Activated T-helper 17 cell treated with anti-CD3 and anti-CD28 coated beads, Interleukin-2, amount 50 U/mL, for 72 hours (primary cell): Measurements from ENCODE around the gene TMEM132C. TPM values are rescaled to one million over a fixed set of nuclear protein-coding genes. Genes with fewer than 3 reads are reported as not detected.

Source experiments
- ATAC-seq: fragments of 150-1000 bp; cut with Tn5 transposase; replicated peaks from 2 replicates; pipeline ENCODE4 v1.10.0; 2021; ENCODE audit warnings: mild to moderate bottlenecking, moderate library complexity
- H3K27ac Mint-ChIP-seq: one replicate; pipeline ENCODE4 v1.8.0; 2022; ENCODE audit warnings: mixed read lengths
- H3K27me3 Mint-ChIP-seq: one replicate; pipeline ENCODE4 v1.8.0; 2022; ENCODE audit warnings: mixed read lengths
- H3K36me3 Mint-ChIP-seq: one replicate; pipeline ENCODE4 v1.8.0; 2022; ENCODE audit warnings: low read depth, mild to moderate bottlenecking, mixed read lengths
- H3K4me1 Mint-ChIP-seq: one replicate; pipeline ENCODE4 v1.8.0; 2022; ENCODE audit warnings: mixed read lengths
- H3K4me3 Mint-ChIP-seq: one replicate; pipeline ENCODE4 v1.8.0; 2022; ENCODE audit warnings: mild to moderate bottlenecking, mixed read lengths
- H3K9me3 Mint-ChIP-seq: one replicate; pipeline ENCODE4 v1.8.0; 2022; ENCODE audit warnings: mixed read lengths
- total RNA-seq, 2 donors: library from RNA; stranded (reverse); gene quantifications; one replicate each; pipeline ENCODE4 v1.2.3, GENCODE V29; 2022

The TMEM132C gene
- total RNA-seq, 2 donors from 2014 or later: not detected

DNA sequence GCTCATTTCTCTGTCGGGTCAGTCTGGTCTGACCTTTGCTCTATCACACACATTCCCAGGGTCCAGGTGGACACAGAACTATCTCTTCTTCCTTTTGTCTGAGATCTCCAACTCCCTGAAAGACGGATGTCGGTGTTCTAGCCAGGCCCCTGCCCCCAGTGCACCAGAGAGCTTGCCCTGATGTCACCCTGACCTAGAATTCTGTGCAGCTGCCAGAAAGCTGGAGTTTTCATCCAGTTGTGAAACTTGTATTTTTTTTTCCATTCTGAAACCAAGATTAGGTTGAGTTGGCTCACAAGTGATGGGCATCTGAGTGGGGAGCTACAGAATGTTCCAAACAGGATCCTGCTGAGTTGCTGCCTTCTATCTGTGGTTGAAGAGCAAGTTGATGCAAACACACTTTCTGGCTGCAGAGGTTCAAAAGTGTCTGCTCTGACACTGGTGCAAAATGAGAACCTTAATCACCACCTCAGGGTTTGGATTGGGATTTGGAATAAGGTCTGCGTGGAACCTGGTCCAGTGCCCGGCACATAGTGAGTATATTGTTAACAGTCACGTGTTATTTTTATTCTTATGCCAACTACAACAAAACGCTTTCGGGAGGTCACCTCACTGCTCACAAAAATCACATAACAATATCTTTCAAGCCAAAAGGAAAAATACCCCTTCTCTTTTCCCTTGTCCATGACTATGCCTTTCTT is 345.3 kb downstream of the TMEM132C start:
- H3K9me3 Mint-ChIP-seq: peaks cover 3% of the 10 kb centered on the region
- no peak for ATAC-seq
- H3K27me3 Mint-ChIP-seq: peaks cover 5% of the 10 kb centered on the region
- no peak overlapping the region for H3K27ac Mint-ChIP-seq
- no peak overlapping the region for H3K4me3 Mint-ChIP-seq
- no peaks in the 10 kb centered on the region for H3K36me3 Mint-ChIP-seq
- H3K4me1 Mint-ChIP-seq: no peaks in the 10 kb centered on the region

DNA sequence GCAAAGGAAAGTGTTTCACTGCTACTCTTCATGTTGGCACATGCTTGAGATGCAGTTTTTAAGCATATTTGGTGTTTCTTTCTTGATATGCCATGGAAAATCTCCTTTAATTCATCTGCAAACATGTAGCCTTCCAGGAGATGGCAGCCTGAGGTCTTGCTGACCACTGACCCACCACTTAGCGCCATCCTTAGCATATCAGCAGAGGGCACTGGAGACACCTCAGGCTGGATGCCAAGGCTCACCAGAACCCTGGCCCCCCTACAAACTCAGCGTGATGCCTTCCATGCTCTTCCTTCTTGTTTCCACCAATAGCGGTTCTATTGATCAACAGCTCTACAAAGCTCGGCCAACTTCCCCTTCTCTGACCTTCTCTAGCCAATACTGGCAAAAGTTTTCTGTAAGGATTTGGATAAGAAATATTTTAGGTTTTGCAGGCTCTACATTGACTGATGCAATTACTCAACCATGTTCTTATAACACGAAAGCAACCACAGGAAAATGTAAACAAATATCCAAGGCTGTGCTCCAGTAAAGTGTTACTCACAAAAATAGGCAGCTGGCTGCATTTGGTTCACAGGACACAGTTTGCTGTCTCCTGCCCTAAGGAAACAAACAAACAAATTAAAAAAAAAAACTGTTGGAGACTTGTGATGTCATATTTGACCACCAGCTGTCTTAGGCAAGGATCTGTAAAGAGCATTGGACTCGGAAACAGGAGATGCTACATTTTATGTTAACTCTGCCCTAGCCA is 347.0 kb downstream of the TMEM132C start:
- Mint-ChIP-seq H3K27me3 (peaks cover 9% of the 10 kb centered on the region), H3K4me1 (no peaks in the 10 kb centered on the region), H3K27ac (no peak overlapping the region), H3K4me3 (no peak overlapping the region), H3K36me3 (no peaks in the 10 kb centered on the region), H3K9me3 (peaks cover 7% of the 10 kb centered on the region)
- no peak for ATAC-seq

DNA sequence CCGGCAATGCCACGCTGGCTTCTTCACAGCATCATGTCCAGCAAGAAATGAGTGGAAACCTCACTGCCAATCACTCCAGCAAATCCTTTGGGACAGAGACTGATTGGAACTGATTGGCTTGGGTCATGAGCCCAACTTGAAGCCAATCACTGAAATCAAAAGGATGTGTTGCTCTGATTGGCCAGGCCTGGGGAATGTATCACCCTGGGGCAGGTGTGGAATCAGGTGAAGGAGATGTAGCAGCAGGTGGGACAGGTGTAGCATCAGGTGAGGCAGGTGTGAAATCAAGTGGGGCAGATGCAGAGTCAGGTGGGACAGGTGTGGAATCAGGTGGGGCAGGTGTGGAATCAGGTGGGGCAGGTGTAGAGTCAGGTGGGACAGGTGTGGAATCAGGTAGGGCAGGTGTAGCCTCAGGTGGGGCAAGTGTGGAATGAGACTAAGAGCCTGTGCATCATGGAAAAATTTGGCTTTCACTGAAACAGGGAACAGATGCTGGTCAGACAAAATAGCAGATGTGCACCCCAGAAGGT is 350.4 kb downstream of the TMEM132C start:
- Mint-ChIP-seq H3K27me3 (peaks cover 9% of the 10 kb centered on the region), H3K27ac (no peak overlapping the region), H3K4me3 (no peak overlapping the region), H3K4me1 (no peaks in the 10 kb centered on the region), H3K9me3 (peaks cover 4% of the 10 kb centered on the region), H3K36me3 (no peaks in the 10 kb centered on the region)
- no peak for ATAC-seq

DNA sequence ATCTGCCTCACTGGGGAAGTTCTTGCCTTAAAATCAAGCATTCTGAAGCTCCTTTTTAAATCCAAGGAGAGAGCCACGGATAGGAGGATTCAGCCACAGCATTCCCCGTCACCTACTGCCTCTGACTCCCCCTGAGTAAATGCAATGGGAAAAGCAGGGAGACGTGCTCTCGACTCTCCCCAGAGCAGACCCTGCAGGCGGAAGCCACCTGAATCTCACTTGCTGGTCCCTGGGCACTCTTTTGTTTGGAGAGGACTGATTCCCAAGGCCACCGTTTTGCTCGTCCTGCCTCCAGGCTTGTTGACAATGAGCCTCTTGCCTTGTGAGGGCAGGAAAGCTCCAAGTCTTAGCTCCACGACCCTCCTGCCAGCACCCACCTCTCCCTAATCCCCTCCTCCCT is 352.3 kb downstream of the TMEM132C start:
- Mint-ChIP-seq H3K27me3 (peaks cover 5% of the 10 kb centered on the region), H3K27ac (no peak overlapping the region), H3K4me1 (no peaks in the 10 kb centered on the region), H3K9me3 (peaks cover 4% of the 10 kb centered on the region), H3K36me3 (no peaks in the 10 kb centered on the region), H3K4me3 (no peak overlapping the region)
- no peak for ATAC-seq

DNA sequence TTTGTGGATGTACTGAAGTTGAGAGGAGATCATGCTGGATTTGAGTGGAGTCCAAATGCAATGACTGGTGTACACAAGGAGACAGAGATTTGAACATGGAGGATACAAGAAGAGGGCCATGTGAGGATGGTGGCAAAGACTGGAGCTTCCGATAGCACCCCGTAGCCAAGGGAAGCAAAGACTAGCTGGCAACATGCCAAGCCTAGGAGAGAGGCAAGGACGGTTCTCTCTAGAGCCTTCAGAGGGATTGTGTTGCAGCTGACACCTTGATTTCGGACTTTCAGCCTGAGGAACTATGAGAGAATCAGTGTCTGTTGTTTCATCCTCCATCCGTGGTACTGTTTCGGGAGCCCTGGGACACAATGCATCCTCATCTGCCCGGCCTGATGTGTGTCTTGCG is 354.3 kb downstream of the TMEM132C start:
- Mint-ChIP-seq H3K4me1 (no peaks in the 10 kb centered on the region), H3K9me3 (peaks cover 4% of the 10 kb centered on the region), H3K4me3 (no peak overlapping the region)

DNA sequence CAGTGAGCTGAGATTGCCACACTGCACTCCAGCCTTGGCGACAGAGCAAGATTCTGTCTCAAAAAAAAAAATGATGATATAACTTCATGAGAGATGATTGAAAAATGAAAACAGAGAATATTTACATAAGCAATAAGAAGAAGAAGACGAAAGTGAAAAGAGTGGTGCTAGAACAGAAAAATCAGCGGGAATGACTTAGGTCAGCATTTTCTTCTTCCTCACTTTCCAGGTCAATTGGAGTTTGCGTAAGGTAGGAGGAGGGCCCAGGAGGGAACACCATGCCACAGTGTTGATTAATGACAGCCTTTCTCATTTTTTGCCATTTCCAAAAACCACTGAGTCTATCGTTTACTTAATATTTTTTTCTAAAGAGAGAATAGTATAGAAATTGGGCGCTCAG is 356.8 kb downstream of the TMEM132C start:
- no peak overlapping the region for H3K27ac Mint-ChIP-seq
- H3K4me3 Mint-ChIP-seq: no peak overlapping the region
- no peaks in the 10 kb centered on the region for H3K27me3 Mint-ChIP-seq
- peaks cover 6% of the 10 kb centered on the region for H3K9me3 Mint-ChIP-seq
- no peak for ATAC-seq
- H3K36me3 Mint-ChIP-seq: no peaks in the 10 kb centered on the region
- no peaks in the 10 kb centered on the region for H3K4me1 Mint-ChIP-seq

More for the DNA sequence above, 354.3 kb downstream of the TMEM132C start:
- no peak overlapping the region for H3K27ac Mint-ChIP-seq
- peaks cover 5% of the 10 kb centered on the region for H3K27me3 Mint-ChIP-seq
- ATAC-seq: no peak
- H3K36me3 Mint-ChIP-seq: no peaks in the 10 kb centered on the region

DNA sequence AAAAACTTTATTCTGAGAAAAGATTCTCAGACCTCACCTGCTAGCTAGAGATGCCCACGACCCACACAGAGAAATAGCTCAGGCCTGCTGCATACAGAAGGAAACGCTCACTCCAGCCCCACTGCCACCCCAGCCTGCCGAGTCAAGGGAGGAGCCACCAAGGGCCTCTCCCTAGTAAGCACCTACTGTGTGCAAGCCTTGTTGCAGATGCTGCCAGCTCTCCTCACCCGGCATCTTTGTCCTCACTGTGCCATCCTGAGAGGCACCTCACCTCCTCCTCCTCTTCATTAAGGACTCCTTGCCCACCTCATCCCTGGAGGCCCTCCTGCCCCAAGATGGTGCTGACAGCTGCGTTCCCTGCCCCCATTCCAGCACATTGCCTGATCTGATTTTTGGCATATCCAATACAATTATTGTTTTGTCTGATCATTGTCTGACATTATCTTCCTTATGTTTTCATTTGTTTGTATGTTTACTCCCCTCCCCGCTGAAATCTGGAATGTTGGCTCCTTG is 359.9 kb downstream of the TMEM132C start:
- Mint-ChIP-seq H3K27ac (no peak overlapping the region), H3K4me3 (no peak overlapping the region), H3K9me3 (peaks cover 6% of the 10 kb centered on the region), H3K27me3 (no peaks in the 10 kb centered on the region), H3K4me1 (no peaks in the 10 kb centered on the region), H3K36me3 (no peaks in the 10 kb centered on the region)
- ATAC-seq: no peak

DNA sequence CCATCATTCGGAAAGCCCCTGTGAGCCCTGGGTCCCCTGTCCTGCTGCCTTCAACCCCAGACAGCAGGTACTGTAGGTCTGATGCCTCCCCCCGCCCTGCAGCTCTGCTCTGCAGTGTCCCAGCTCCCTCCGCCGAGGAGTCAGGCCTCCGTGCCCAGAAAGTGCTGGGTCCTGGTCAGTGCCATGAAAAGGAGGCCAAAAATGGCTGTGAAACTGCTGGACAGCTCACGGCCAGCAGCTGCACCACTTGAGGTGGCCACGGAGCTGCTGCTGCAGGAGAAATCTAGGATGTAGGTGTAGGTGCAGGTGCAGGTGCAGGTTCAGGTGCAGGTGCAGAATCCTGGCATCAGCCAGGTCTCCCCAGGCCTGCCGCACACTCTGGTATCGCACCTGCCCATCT is 360.7 kb downstream of the TMEM132C start:
- ATAC-seq: no peak
- Mint-ChIP-seq H3K4me3 (no peak overlapping the region), H3K27me3 (no peaks in the 10 kb centered on the region), H3K27ac (no peak overlapping the region), H3K9me3 (peaks cover 6% of the 10 kb centered on the region), H3K36me3 (no peaks in the 10 kb centered on the region), H3K4me1 (no peaks in the 10 kb centered on the region)

DNA sequence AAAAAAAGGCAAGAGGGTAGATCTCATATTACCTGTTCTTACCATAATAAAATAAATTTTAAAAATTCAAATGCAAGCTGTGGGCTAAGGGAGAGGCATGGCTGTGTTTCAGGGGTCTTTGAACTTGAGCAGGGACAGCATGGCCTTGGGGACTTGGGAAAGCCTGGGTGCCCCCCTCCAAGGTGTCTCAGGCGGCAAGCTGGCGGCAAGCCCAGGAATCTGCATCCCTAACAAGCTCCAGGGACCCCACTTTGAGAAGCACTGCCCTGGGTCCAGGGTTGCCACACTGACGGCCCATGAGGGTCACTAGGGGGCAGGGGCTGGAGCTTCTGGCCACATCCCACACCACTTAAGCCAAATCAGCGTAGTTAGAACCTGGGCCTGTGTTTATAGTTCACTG is 363.0 kb downstream of the TMEM132C start:
- no peak for ATAC-seq
- Mint-ChIP-seq H3K36me3 (no peaks in the 10 kb centered on the region), H3K27ac (no peak overlapping the region), H3K4me3 (no peak overlapping the region), H3K27me3 (no peaks in the 10 kb centered on the region), H3K4me1 (no peaks in the 10 kb centered on the region), H3K9me3 (peaks cover 6% of the 10 kb centered on the region)

DNA sequence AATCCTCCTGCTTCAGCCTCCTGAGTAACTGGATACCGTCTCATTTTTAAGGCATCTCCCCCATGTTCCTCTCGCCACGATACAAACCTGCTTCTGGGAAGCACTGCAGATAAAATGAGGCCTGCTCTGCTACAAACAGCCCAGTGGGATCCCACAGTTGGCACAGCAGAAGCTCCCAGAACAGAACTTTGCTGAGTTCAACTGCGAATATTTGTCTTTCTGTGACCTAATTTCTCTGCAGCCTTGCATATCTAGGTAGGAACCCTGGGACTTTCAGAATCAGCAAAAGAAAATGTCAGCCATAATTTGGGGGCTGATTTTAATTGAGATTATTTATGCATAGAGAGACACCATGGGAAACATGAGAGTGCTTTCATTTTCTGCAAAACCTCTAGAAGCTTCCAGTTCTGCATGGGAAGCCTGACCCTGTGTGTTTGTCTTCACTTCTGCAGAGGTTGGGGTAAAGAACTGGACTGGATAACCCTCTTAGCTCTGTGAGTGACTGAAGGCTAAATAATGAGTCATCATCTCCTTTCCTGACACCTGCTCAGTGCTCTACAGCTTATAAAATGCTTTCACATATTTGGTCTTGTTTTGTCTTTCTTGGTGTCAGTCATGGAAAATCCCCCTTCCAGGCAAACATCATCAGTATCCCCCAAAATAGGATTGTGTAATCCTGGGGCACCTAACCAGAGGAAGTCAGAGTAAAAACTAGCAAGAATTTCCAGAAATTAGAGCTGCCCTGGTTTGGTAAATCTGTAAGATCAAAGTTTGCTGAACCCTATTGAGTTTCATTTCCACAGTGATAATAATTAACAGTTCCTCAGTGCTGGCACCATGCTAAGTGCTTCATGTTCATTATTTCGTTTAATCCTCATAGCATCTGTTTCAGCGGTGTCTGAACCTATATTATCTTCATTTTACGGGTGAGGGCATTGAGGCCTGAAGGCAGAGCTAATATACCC is 371.0 kb downstream of the TMEM132C start:
- Mint-ChIP-seq H3K27ac (no peak overlapping the region), H3K36me3 (no peaks in the 10 kb centered on the region), H3K9me3 (peaks cover 8% of the 10 kb centered on the region), H3K4me1 (no peaks in the 10 kb centered on the region), H3K4me3 (no peak overlapping the region), H3K27me3 (peaks cover 6% of the 10 kb centered on the region)
- ATAC-seq: no peak

DNA sequence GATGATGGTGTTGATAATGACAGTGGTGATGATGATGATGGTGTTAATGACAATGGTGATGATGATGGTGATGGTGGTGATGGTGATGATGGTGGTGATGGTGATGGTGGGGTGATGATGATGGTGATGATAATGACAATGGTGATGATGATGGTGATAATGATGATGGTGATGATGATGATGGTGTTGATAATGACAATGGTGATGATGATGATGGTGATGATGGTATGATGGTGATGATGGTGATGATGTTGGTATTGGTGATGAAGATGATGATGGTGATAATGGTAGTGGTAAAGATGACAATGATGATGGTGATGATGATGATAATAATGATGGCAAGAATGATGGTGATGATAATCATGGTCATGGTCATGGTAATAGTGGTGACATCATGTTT is 372.1 kb downstream of the TMEM132C start:
- no peaks in the 10 kb centered on the region for H3K4me1 Mint-ChIP-seq
- H3K4me3 Mint-ChIP-seq: no peak overlapping the region
- peaks cover 6% of the 10 kb centered on the region for H3K27me3 Mint-ChIP-seq
- H3K36me3 Mint-ChIP-seq: no peaks in the 10 kb centered on the region
- no peak for ATAC-seq
- peaks cover 8% of the 10 kb centered on the region for H3K9me3 Mint-ChIP-seq
- H3K27ac Mint-ChIP-seq: no peak overlapping the region

DNA sequence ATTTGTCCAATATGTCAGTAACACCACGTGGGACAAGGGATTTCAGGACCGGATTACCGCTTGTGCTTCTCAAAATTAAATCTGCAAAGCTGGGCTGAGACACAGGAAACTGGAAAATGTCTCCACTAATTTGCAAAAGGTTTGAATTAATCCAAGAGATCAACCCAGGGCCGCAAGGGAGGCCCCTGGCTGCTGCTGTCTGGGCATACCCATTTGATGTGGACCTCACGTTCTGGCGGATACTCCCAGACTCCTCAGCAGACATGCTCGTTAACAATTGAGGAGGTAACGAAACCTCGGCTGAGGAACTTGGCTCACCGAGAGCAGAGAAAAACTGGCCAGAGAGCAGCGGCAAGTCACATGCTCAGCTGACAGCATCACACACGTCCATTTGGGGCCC is 376.2 kb downstream of the TMEM132C start:
- no peak for ATAC-seq
- H3K4me3 Mint-ChIP-seq: no peak overlapping the region
- no peaks in the 10 kb centered on the region for H3K4me1 Mint-ChIP-seq
- no peaks in the 10 kb centered on the region for H3K36me3 Mint-ChIP-seq
- peaks cover 24% of the 10 kb centered on the region for H3K9me3 Mint-ChIP-seq
- H3K27ac Mint-ChIP-seq: no peak overlapping the region
- peaks cover 6% of the 10 kb centered on the region for H3K27me3 Mint-ChIP-seq

DNA sequence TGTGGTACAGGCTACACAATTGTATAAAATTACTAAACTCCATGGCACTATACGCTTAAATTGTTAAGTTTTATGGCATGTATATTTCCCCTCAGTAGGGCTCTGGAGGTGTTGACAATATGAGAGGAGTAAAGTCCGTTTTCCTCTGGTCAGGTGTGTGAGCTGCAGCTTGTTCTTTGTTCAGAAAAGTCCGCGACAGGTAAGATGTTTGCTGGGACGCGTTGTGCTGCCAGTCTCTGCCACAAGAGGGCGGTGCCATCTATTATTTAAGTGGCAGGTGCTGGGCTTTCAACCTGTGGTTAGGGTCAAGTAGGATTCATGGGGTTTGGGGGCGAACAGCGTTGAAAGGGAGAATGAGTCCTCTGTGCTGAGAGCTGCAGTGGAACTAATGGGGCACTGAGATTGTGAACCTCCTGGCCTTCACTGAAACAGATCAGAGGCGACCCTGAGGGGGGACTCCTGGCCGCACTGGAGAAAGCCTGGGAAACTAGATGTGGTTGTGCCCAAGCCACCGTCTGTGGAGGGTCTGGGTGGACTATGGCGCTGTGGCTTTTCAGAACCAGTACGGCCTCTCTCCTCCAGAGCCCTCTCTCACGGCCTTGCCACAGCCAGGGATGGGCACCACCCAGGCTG is 377.8 kb downstream of the TMEM132C start:
- Mint-ChIP-seq H3K27ac (no peak overlapping the region), H3K4me1 (no peaks in the 10 kb centered on the region), H3K4me3 (no peak overlapping the region), H3K27me3 (peaks cover 6% of the 10 kb centered on the region), H3K9me3 (peaks cover 25% of the 10 kb centered on the region), H3K36me3 (no peaks in the 10 kb centered on the region)
- ATAC-seq: no peak

DNA sequence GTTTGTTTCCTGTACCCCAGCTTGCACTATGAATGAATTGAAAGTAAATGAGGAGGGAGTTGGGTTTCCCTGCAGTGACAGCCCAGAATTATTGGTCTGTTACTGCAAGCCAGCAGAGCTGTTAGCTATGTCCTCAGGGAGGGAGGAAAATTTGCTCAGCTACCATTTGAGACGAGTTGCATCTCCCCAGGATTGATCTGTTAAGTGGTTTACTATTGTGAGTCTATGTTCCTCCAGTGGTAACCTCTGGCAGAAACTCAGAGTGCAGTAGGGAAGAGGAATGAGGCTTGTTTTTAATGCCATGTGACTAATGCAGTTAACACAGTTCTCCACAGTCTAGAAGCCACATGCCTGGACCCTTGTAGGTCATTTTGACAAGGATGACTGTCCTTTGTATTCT is 382.9 kb downstream of the TMEM132C start:
- Mint-ChIP-seq H3K4me3 (no peak overlapping the region), H3K27me3 (no peaks in the 10 kb centered on the region), H3K36me3 (no peaks in the 10 kb centered on the region), H3K4me1 (no peaks in the 10 kb centered on the region), H3K9me3 (peaks cover 25% of the 10 kb centered on the region), H3K27ac (no peak overlapping the region)
- ATAC-seq: no peak
